ENCODE measurements around the gene MRPL52.
"Not testable (repeated sequence)": the region's sequence is repeated elsewhere in the genome, so short reads cannot be mapped to it uniquely, and the experiment has no call there.

Gene MRPL52

GRCh38 chr14:22829661-22830442 is at the start of gene MRPL52:
TSS of gene MRPL52 (plus strand) at chr14:22829887. CDS start at chr14:22829913, 26 bp downstream.
- peak; percentile 94 for DNase-seq (ENCODE audit: low spot score)

GRCh38 chr14:22780105-22780679 is 49.5 kb upstream of the MRPL52 start:
- DNase-seq (ENCODE audit: low spot score), result no peak

GRCh38 chr14:22780941-22781300 is 48.8 kb upstream of the MRPL52 start:
- DNase-seq (ENCODE audit: low spot score), result no peak

- no peak for DNase-seq (ENCODE audit: low spot score)
These were observed 48.2 kb upstream of the MRPL52 start for GRCh38 chr14:22781301-22781991.

DNA sequence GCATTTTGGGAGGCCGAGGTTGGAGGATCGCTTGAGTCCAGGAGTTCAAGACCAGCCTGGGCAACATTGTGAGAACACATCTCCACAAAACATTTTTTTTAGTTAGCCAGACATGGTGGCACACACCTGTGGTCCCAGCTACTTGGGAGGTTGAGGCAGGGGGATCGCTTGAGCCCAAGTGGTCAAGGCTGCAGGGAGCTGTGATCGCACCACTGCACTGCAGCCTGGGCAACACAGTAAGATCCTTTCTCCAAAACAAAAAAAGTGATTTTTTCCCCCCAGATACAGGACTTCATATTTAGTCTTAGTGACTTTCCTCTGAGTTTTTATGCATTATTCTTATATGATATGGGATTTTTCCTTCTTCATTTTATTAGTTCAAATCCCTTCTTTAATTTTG is 43.0 kb upstream of the MRPL52 start:
- DNase-seq (ENCODE audit: low spot score), result no peak

GRCh38 chr14:22791301-22791700 is 38.4 kb upstream of the MRPL52 start:
- DNase-seq (ENCODE audit: low spot score), result no peak

GRCh38 chr14:22792158-22792557 is 37.5 kb upstream of the MRPL52 start:
- DNase-seq (ENCODE audit: low spot score), result no peak

- DNase-seq (ENCODE audit: low spot score), result not testable (repeated sequence)
These were observed 36.1 kb upstream of the MRPL52 start for GRCh38 chr14:22793550-22793949.

- no peak for DNase-seq (ENCODE audit: low spot score)
These were observed 35.7 kb upstream of the MRPL52 start for GRCh38 chr14:22793976-22794375.

DNA sequence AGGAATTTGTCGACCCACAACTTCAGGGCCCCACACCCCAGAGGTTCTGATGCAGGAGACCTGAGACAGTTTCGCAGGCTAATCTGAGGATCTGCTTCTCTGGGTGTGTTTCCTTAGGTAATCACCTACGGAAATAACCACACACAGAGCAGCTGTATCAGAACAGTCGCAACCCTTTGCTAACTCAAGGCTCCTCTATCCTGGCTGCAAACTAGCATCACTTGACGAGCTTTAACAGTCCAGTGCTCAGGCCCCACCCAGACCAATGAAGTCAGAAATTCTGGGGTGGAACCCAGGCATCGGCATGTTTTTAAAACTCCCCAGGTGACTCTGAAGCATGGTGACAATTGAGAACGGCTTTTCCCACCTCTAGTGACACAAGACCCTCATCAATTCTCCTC is 35.1 kb upstream of the MRPL52 start:
- DNase-seq (ENCODE audit: low spot score), result no peak

GRCh38 chr14:22796087-22796707 is 33.5 kb upstream of the MRPL52 start:
- DNase-seq (ENCODE audit: low spot score), result no peak

- no peak for DNase-seq (ENCODE audit: low spot score)
These were observed 32.4 kb upstream of the MRPL52 start for GRCh38 chr14:22797017-22797917.

DNA sequence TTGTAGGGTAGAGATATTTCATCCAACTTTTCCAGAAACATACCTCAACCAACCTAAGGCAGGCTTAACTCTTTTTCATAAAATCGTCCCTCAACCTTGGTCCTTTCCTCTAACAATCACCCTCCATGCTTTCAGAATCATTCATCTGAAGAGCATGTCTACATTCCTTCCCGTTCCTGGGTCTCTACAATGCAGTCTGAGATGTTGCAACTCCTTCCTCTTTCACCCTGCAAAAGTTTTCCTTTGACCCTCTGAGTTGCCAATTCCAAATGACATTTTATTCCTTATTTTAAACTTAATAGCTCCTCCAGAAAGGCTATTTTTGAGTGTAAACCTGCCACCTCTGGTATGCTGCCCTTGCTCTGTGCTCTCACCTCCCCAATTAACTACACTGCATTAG is 31.2 kb upstream of the MRPL52 start:
- no peak for DNase-seq (ENCODE audit: low spot score)

- no peak for DNase-seq (ENCODE audit: low spot score)
These were observed 29.3 kb upstream of the MRPL52 start for GRCh38 chr14:22800346-22800745.

GRCh38 chr14:22801716-22802115 is 28.0 kb upstream of the MRPL52 start:
- no peak for DNase-seq (ENCODE audit: low spot score)

DNA sequence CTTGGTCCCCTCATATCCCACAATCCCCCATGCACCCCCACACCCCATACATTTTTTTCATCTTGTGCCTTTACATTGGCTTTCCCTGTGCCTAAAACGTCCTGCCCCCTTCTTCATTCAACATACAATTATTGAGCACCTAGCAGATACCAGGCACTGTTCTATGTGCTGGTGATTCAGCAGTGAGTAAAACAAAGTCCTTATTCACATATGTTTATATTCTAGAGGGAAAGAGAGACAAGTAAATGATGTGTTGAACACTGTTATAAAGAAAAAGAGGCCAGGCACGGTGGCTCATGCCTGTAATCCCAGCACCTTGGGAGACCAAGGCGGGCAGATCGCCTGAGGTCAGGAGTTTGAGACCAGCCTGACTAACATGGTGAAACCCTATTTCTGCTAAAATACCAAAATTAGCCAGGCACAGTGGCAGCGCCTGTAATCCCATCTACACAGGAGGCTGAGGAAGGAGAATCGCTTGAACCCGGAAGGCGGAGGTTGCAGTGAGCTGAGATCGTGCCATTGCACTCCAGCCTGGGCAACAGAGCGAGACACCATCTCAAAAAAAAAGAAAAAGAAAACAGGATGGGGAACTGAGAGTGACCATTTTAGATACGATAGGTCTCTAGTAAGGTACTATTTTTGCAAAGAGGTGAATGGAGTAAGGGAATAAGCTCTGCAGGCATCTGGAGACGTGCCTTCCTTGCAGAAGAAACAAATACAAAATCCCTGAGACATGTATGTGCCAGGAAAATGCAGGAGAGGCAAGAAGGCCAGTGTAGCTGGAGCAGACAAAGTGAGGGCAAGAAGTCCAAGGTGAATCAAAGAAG is 26.6 kb upstream of the MRPL52 start:
- no peak for DNase-seq (ENCODE audit: low spot score)

GRCh38 chr14:22803687-22803974 is 26.1 kb upstream of the MRPL52 start:
- no peak for DNase-seq (ENCODE audit: low spot score)

- DNase-seq (ENCODE audit: low spot score), result not testable (repeated sequence)
These were observed 24.5 kb upstream of the MRPL52 start for GRCh38 chr14:22805235-22805634.

GRCh38 chr14:22807432-22808087 is 22.1 kb upstream of the MRPL52 start:
- no peak for DNase-seq (ENCODE audit: low spot score)

GRCh38 chr14:22808388-22809209 is 21.1 kb upstream of the MRPL52 start:
- DNase-seq (ENCODE audit: low spot score), result no peak

Data from cerebellar cortex (tissue), 1 donor.